Subcutaneous adipose tissue (tissue), 4 donors: ENCODE results near the gene NRBF2. TPM values are rescaled to one million over a fixed set of nuclear protein-coding genes. Genes with fewer than 3 reads are reported as not detected.

Experiments used
- total RNA-seq, 4 donors: library from RNA; depleted of rRNA; stranded (reverse); fragments of >200 nt; gene quantifications; one replicate each; pipeline ENCODE4 v1.1.0, GENCODE V29; 2016
- TF ChIP-seq, protein P1 (sequence below): fragments of 450-650 bp; IDR thresholded peaks from one replicate; pipeline ENCODE4 v1.5.1; 2016; ENCODE audit warnings: low read depth, mild to moderate bottlenecking, control low read depth, antibody characterized with exemption, moderate library complexity

The NRBF2 gene
- total RNA-seq, 4 donors from 2014 or later = 18.5 to 31.0 (median 22.3) TPM

DNA sequence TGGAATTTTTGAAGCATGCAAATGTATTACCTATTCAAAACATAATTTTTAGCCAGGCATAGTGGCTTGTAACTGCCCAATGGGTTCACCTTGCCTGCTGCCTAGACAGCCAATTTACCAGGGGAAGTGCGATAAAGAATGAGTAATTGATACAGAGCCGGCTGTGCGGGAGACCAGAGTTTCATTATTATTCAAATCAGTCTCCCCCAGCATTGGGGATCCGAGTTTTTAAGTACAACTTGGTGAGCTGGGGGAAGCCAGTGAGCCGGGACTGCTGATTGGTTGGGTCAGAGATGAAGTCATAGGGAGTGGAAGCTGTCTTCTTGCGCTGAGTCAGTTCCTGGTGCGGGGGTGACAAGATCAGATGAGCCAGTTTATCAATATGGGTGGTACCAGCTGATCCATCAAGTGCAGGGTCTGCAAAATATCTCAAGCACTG, 29.1 kb upstream of the NRBF2 start:
- TF ChIP-seq, protein P1, sequence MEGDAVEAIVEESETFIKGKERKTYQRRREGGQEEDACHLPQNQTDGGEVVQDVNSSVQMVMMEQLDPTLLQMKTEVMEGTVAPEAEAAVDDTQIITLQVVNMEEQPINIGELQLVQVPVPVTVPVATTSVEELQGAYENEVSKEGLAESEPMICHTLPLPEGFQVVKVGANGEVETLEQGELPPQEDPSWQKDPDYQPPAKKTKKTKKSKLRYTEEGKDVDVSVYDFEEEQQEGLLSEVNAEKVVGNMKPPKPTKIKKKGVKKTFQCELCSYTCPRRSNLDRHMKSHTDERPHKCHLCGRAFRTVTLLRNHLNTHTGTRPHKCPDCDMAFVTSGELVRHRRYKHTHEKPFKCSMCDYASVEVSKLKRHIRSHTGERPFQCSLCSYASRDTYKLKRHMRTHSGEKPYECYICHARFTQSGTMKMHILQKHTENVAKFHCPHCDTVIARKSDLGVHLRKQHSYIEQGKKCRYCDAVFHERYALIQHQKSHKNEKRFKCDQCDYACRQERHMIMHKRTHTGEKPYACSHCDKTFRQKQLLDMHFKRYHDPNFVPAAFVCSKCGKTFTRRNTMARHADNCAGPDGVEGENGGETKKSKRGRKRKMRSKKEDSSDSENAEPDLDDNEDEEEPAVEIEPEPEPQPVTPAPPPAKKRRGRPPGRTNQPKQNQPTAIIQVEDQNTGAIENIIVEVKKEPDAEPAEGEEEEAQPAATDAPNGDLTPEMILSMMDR = no peak

DNA sequence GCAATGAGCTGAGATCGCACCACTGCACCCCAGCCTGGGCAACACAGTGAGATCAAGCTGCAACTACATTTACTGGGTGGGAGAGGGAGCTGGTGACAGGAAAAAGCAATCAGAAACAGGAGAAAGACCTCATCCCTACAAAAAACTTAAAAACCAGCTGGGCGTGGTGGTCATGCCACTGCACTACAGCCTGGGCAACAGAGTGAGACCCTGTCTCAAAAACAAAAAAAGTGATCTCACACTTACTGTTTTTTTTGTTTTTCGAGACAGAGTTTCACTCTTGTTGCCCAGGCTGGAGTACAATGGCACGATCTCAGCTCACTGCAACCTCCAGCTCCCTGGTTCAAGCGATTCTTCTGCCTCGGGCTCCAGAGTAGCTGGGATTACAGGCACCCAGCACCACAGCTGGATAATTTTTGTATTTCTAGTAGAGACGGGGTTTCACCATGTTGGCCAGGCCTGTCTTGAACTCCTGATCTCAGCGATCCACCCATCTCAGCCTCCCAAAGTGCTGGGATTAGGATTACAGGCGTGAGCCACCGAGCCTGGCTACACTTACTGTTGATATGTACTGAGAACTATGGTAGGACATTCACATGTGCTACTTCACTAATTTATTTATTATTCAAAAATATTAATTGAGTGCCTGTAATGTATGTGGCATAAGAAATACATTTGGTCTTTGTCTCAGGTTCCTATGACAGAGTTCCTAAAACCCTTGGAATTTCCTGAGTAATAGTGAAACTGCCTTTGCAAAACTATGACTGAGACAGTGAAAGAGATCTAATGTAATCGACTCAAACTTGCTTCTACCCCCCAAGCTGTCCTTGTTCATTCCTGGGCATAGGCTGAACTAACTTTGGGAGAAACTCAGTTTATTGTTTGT, 27.7 kb upstream of the NRBF2 start:
- TF ChIP-seq, protein P1 = no peak

DNA sequence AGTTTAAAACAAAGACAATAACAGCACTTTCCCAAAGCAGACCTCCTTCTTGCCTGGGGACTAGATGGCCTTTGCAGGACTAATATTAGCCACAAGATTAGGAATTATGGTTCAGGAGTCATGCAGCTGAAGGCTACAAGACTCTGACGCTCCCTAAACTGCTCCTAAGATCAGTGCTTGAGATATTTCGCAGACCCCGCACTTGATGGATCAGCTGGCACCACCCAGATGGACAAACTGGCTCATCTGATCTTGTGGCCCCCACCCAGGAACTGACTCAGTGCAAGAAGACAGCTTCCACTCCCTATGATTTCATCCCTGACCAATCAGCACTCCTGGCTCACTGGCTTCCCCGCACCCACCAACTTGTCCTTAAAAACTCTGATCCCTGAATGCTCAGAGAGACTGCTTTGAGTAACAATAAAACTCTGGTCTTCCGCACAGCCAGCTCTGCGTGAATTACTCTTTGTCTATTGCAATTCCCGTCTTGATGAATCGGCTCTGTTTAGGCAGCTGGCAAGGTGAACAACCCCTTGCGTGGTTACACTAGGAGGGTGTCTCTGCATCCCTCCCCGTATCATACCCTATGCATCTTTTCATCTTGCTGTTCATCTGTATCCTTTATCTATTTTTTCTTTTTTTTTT, 26.9 kb upstream of the NRBF2 start:
- TF ChIP-seq, protein P1 = no peak

DNA sequence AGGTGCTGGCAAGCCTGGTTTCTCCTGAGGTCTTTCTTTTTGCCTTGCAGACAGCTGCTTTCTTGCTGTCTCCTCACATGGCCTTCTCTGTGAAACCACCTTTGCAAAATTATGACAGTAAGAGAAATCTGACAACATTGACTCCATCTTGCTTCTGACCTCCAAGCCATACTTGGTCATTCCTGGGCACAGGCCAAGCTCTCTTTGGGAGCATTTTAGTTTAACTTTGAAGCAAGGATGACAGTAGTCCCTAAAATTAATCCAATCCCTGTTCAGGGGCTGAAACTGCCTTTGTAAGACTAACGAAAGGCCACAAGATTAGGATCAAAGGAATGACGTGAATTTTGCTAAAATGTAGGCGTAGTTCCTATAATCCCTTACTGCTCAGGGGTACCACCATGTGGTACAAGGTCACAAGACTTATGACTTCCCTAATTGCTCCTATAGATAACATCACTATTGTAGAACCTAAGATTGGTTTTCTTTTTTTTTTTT, 25.1 kb upstream of the NRBF2 start:
- TF ChIP-seq, protein P1 = no peak

DNA sequence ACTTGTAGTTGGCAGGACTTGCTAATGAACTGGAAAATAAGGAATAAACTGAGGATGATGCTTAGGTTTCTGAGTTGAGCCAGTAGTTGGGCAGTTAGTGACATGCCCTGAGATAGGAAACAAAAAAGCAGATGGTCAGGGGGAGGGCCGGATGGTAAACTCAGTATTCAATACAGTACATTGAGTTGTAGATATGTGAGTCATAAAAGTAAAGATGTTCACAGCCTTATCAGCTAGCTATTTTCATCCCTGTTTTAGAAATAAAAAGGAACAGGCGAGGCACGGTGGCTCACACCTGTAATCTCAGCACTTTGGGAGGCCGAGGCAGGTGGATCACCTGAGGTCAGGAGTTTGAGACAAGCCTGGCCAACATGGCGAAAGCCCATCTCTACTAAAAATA, 22.2 kb upstream of the NRBF2 start:
- TF ChIP-seq, protein P1 = no peak

DNA sequence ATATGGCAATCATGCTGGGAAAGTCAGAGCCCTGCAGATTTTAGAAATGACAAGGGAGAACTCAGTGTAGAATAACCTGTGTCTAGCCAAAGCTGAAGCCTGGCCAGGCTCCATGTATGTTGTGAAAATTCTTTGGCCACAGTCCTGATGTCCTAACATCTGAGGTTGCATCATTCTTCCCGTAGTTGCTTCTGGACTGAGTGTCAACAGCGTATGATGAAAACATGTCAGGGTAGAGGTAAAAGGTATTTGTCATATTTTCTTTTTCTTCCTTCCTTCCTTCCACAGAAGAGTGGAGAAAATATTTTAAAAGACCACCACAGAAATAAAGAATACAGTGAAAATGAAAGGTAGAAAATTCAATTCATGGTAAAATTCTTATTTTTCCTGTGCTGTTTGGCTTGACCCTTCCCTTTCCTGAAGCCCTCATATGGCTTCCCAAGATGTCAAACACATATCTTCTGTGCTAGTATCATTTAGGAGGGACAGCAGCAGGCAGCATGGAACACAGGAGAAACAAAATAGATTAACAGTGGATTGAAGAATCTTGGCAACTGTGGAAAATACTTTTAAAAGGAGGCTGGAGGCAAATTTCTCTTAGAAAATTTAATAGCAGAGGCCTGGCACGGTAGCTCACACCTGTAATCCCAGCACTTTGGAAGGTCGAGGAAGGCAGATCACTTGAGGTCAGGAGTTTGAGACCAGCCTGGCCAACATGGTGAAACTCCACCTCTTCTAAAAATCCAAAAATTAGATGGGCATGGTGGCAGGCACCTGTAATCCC, 18.9 kb upstream of the NRBF2 start:
- TF ChIP-seq, protein P1 = no peak
